GM21737 (cell line): Measurements from ENCODE around the gene BMF.

Experiments used
- ATAC-seq: cut with Tn5 transposase; IDR thresholded peaks from one replicate; pipeline ENCODE4 v1.9.1; 2021; ENCODE audit warnings: mild to moderate bottlenecking, moderate library complexity; ENCODE audit not compliant: unreplicated experiment

The BMF gene

GRCh38 chr15:40052604-40053003 lies 56.1 kb downstream of the BMF start:
- ATAC-seq, result no peak

- no peak for ATAC-seq
Measured at GRCh38 chr15:40051616-40052415, 56.9 kb downstream of the BMF start.

- ATAC-seq, result no peak
Measured at GRCh38 chr15:40050788-40051470, 57.8 kb downstream of the BMF start.

- ATAC-seq, result no peak
Measured at GRCh38 chr15:40048926-40049475, 59.7 kb downstream of the BMF start.

GRCh38 chr15:40048211-40048792 lies 60.4 kb downstream of the BMF start:
- no peak for ATAC-seq

GRCh38 chr15:40047415-40048210 lies 61.1 kb downstream of the BMF start:
- peak; percentile 47 for ATAC-seq

GRCh38 chr15:40046721-40047414 lies 61.8 kb downstream of the BMF start:
- no peak for ATAC-seq

GRCh38 chr15:40045572-40046217 lies 63.0 kb downstream of the BMF start:
- peak; percentile 13 for ATAC-seq

GRCh38 chr15:40044717-40045571 lies 63.7 kb downstream of the BMF start:
- ATAC-seq, result peak; percentile 65

- ATAC-seq, result no peak
Measured at GRCh38 chr15:40043927-40044716, 64.6 kb downstream of the BMF start.

- ATAC-seq, result no peak
Measured at GRCh38 chr15:40042791-40043320, 65.8 kb downstream of the BMF start.

GRCh38 chr15:40040770-40041169 lies 67.9 kb downstream of the BMF start:
- ATAC-seq, result no peak

GRCh38 chr15:40040293-40040635 lies 68.4 kb downstream of the BMF start:
- ATAC-seq, result no peak

GRCh38 chr15:40038638-40039543 lies 69.8 kb downstream of the BMF start, which contains the start of gene SRP14:
TSS of gene SRP14 (minus strand) at chr15:40039181. CDS start at chr15:40039116, 65 bp downstream.
- ATAC-seq, result peak; percentile 86

- ATAC-seq, result no peak
Measured at GRCh38 chr15:40038275-40038637, 70.4 kb downstream of the BMF start.
